SU-DHL-6 (cell line): Measurements from ENCODE around the gene SF3B4.

Experiments
- CTCF ChIP-seq: fragments of 200-600 bp; sonication (generic); IDR thresholded peaks from one replicate; pipeline ENCODE4 v1.5.1; 2017; ENCODE audit warnings: antibody characterized with exemption, mild to moderate bottlenecking, low read length, moderate library complexity; ENCODE audit not compliant: insufficient read depth, poor library complexity, severe bottlenecking
- EZH2phosphoT487 ChIP-seq: fragments of 200-600 bp; sonication (generic), shearing (Covaris generic); conservative IDR thresholded peaks from 2 replicates; pipeline ENCODE4 v1.6.1; 2018; ENCODE audit warnings: mild to moderate bottlenecking, antibody characterized with exemption, low read length, moderate library complexity, mixed read lengths

- TF ChIP-seq CTCF (no peak), EZH2phosphoT487 (no peak)
These were observed 39.4 kb upstream of the SF3B4 start for GRCh38 chr1:149967041-149967440.
